AG10803 (cell line): ENCODE measurements around the gene COL1A1.

Experiments
- DNase-seq: peaks from one replicate; pipeline ENCODE4 v3.0.0; 2010; ENCODE audit warnings: low read depth
- H3K4me3 ChIP-seq: 2 replicates; pipeline ENCODE4 v1.5.1; 2011; ENCODE audit warnings: mild to moderate bottlenecking, low read length, control low read depth
- CTCF ChIP-seq: conservative IDR thresholded peaks from 2 replicates; pipeline ENCODE4 v1.5.1; 2011; ENCODE audit warnings: mild to moderate bottlenecking, low read length, control low read depth, inconsistent platforms

Gene COL1A1

GRCh38 chr17:50237901-50238300 lies 36.5 kb upstream of the COL1A1 start:
- H3K4me3 ChIP-seq = no peak overlapping the region
- TF ChIP-seq CTCF = no peak
- no peak for DNase-seq

- no peak overlapping the region for H3K4me3 ChIP-seq
- no peak for TF ChIP-seq CTCF
- no peak for DNase-seq
Measured at GRCh38 chr17:50234581-50234980, 33.1 kb upstream of the COL1A1 start.

- DNase-seq = no peak
- TF ChIP-seq CTCF = no peak
- H3K4me3 ChIP-seq = no peak overlapping the region
Measured at GRCh38 chr17:50225701-50226240, 24.3 kb upstream of the COL1A1 start.

GRCh38 chr17:50222922-50223321 lies 21.5 kb upstream of the COL1A1 start:
- H3K4me3 ChIP-seq = no peak overlapping the region
- DNase-seq = peak; percentile 68
- no peak for TF ChIP-seq CTCF

- TF ChIP-seq CTCF = no peak
- peak; percentile 89 for DNase-seq
- H3K4me3 ChIP-seq = peak overlapping the region; percentile 36
Measured at GRCh38 chr17:50221864-50222545, 20.6 kb upstream of the COL1A1 start.

- peak overlapping the region; percentile 2 for H3K4me3 ChIP-seq
- peak; percentile 81 for DNase-seq
- no peak for TF ChIP-seq CTCF
Measured at GRCh38 chr17:50221266-50221863, 19.9 kb upstream of the COL1A1 start.

GRCh38 chr17:50220811-50221210 lies 19.4 kb upstream of the COL1A1 start:
- no peak for DNase-seq
- no peak for TF ChIP-seq CTCF
- no peak overlapping the region; the same call in 1 of the 2 replicates for H3K4me3 ChIP-seq
